Ishikawa (cell line): ENCODE data around the gene ZNF583.
A peak's percentile ranks its signal among the peaks of the same experiment; 100 is the strongest.

ENCODE experiments used
- CEBPB ChIP-seq: IDR thresholded peaks from 2 replicates; pipeline ENCODE4 v1.6.1; 2012
- CREB1 ChIP-seq: IDR thresholded peaks from 2 replicates; pipeline ENCODE4 v1.6.1; 2012; ENCODE audit warnings: low read depth
- EGR1 ChIP-seq: IDR thresholded peaks from 2 replicates; pipeline ENCODE4 v1.6.1; 2012
- EP300 ChIP-seq: IDR thresholded peaks from 2 replicates; pipeline ENCODE4 v1.6.1; 2012; ENCODE audit warnings: borderline replicate concordance
- FOXM1 ChIP-seq: IDR thresholded peaks from 2 replicates; pipeline ENCODE4 v1.6.1; 2012; ENCODE audit warnings: low read depth, borderline replicate concordance
- NFIC ChIP-seq: IDR thresholded peaks from 2 replicates; pipeline ENCODE4 v1.6.1; 2012
- RAD21 ChIP-seq: IDR thresholded peaks from 2 replicates; pipeline ENCODE4 v1.6.1; 2012; ENCODE audit warnings: low read depth
- REST ChIP-seq: IDR thresholded peaks from 2 replicates; pipeline ENCODE4 v1.6.1; 2012; ENCODE audit warnings: low read depth, mild to moderate bottlenecking
- TAF1 ChIP-seq: IDR thresholded peaks from 2 replicates; pipeline ENCODE4 v1.6.1; 2012; ENCODE audit warnings: low read depth, mild to moderate bottlenecking
- TCF12 ChIP-seq: IDR thresholded peaks from 2 replicates; pipeline ENCODE4 v1.6.1; 2012; ENCODE audit warnings: low read depth
- TEAD4 ChIP-seq: IDR thresholded peaks from 2 replicates; pipeline ENCODE4 v1.6.1; 2012
- YY1 ChIP-seq: IDR thresholded peaks from 2 replicates; pipeline ENCODE4 v1.6.1; 2012; ENCODE audit warnings: low read depth
- ZBTB7A ChIP-seq: IDR thresholded peaks from 2 replicates; pipeline ENCODE4 v1.6.1; 2012; ENCODE audit warnings: low read depth
- TF ChIP-seq, protein P1 (sequence below): IDR thresholded peaks from 2 replicates; pipeline ENCODE4 v1.6.1; 2012
- TF ChIP-seq, protein P2 (sequence below): IDR thresholded peaks from 2 replicates; pipeline ENCODE4 v1.6.1; 2012

Gene ZNF583

GRCh38 chr19:56403764-56404704 lies at the start of gene ZNF583:
ZNF583 (plus strand) TSS chr19:56404332; CDS start chr19:56407115, 2,783 bp downstream.
- TF ChIP-seq TCF12: no peak
- TF ChIP-seq, protein P1, sequence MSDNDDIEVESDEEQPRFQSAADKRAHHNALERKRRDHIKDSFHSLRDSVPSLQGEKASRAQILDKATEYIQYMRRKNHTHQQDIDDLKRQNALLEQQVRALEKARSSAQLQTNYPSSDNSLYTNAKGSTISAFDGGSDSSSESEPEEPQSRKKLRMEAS: peak; percentile 41; the same call in 1 of the 2 replicates
- no peak for TF ChIP-seq EP300
- TF ChIP-seq CEBPB: no peak
- no peak for TF ChIP-seq TEAD4
- TF ChIP-seq EGR1: no peak
- peak; percentile 63; the same call in 1 of the 2 replicates for TF ChIP-seq NFIC
- TF ChIP-seq YY1: no peak
- no peak for TF ChIP-seq CREB1
- no peak for TF ChIP-seq RAD21
- no peak for TF ChIP-seq FOXM1
- no peak for TF ChIP-seq REST
- 0 out of 2 replicates have a peak, but pooled peaks have one; percentile 18 for TF ChIP-seq TAF1

- TF ChIP-seq FOXM1: no peak
These were observed 48.6 kb upstream of the ZNF583 start for GRCh38 chr19:56355517-56355916.

DNA sequence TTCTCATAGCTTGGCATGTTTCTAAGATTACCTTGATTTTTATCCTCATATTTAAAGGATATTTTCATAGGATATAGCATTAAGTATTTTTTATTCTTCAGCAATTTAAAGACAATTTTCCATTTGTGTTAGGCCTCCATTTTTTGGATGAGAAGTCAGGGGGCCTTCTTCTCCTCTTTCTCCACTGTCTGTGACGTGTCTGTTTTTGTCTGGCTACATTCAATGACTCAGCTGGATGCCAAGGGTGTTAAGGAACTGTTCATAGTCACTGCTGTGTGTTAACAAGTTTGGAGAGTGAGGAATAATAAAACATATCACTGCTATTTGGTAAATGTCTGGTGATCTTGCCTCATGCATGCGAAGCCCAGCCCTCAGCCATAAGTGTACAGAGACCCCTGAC lies 47.2 kb upstream of the ZNF583 start:
- TF ChIP-seq REST (no peak), TEAD4 (no peak), YY1 (no peak), TCF12 (no peak), FOXM1 (no peak), TAF1 (no peak), EP300 (no peak), CEBPB (no peak), EGR1 (no peak), ZBTB7A (no peak), RAD21 (no peak), NFIC (no peak), CREB1 (no peak)
- TF ChIP-seq, protein P2, sequence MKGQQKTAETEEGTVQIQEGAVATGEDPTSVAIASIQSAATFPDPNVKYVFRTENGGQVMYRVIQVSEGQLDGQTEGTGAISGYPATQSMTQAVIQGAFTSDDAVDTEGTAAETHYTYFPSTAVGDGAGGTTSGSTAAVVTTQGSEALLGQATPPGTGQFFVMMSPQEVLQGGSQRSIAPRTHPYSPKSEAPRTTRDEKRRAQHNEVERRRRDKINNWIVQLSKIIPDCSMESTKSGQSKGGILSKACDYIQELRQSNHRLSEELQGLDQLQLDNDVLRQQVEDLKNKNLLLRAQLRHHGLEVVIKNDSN: no peak
- TF ChIP-seq, protein P1: no peak

- TF ChIP-seq TAF1 (no peak), ZBTB7A (no peak), NFIC (no peak)
These were observed 43.3 kb upstream of the ZNF583 start for GRCh38 chr19:56360841-56361240.

- no peak for TF ChIP-seq TCF12
- TF ChIP-seq TEAD4: peak; percentile 63; the same call in 1 of the 2 replicates
- TF ChIP-seq EP300: no peak
- TF ChIP-seq EGR1: 0 out of 2 replicates have a peak, but pooled peaks have one; percentile 23
- no peak for TF ChIP-seq NFIC
- no peak for TF ChIP-seq ZBTB7A
- TF ChIP-seq, protein P1: peak; percentile 97
- TF ChIP-seq YY1: no peak
- TF ChIP-seq REST: no peak
- 0 out of 2 replicates have a peak, but pooled peaks have one; percentile 21 for TF ChIP-seq CREB1
- no peak for TF ChIP-seq FOXM1
- TF ChIP-seq, protein P2: no peak
- TF ChIP-seq TAF1: peak; percentile 39; the same call in 1 of the 2 replicates
These were observed 36.1 kb upstream of the ZNF583 start for GRCh38 chr19:56367829-56368711.
